ENCODE results near the gene SENP6. TPM values are rescaled to one million over a fixed set of nuclear protein-coding genes. Genes with fewer than 3 reads are reported as not detected.

SENP6 gene
- total RNA-seq, 1 experiment from 2014 or later, result 116 TPM

GRCh38 chr6:75620381-75621304 lies 19.0 kb downstream of the SENP6 start:
- no peak overlapping the region for H2BK5ac ChIP-seq (ENCODE audit: insufficient read length, low read length)
- no peak overlapping the region for H2AFZ ChIP-seq (ENCODE audit: low read length)
- no peak overlapping the region for H3K4me2 ChIP-seq (ENCODE audit: insufficient read depth, insufficient read length, low read length)
- no peak overlapping the region for H3K23ac ChIP-seq (ENCODE audit: insufficient read length, low read depth, low read length)
- H3T11ph ChIP-seq (ENCODE audit: low read length), result no peak overlapping the region
- H3K18ac ChIP-seq (ENCODE audit: insufficient read length, low read depth, low read length), result no peak overlapping the region
- no peaks in the 10 kb centered on the region for H3K27me3 ChIP-seq (ENCODE audit: insufficient read depth, low read length)
- H4K8ac ChIP-seq (replicated peaks; ENCODE audit: insufficient read length, low read depth, low read length), result no peak overlapping the region
- H3K79me2 ChIP-seq (ENCODE audit: insufficient read depth, low read length), result peaks cover 27% of the 10 kb centered on the region; the same call in 1 of the 2 replicates
- Mint-ChIP-seq H3K4me3 (no peak overlapping the region), H3K27me3 (ENCODE audit: low read depth) (no peaks in the 10 kb centered on the region), H3K36me3 (ENCODE audit: insufficient read depth in 1 of 3, low read depth in 3 of 3) (peaks cover 15 to 63% (median 46%) of the 10 kb centered on the region in 3 experiments), H3K27ac (peak overlapping the region in 1 of 3 experiments; percentile 2; a peak in 2 of 7 replicates), H3K4me1 (peaks cover 4 to 6% of the 10 kb centered on the region in 2 experiments; a peak in 3 of 4 replicates), H3K9me3 (peaks cover 14 to 17% of the 10 kb centered on the region in 2 experiments)
- no peak overlapping the region for H2BK15ac ChIP-seq (ENCODE audit: low read depth, low read length)
- peaks cover 3% of the 10 kb centered on the region for H4K20me1 ChIP-seq (ENCODE audit: control insufficient read depth, insufficient read depth, insufficient read length)
- TF ChIP-seq CTCF (conservative IDR thresholded peaks at IDR 0.05), result no peak
- no peak for DNase-seq
- H3K9ac ChIP-seq (ENCODE audit: extremely low read depth, insufficient read length, low read length), result no peak overlapping the region
- H3K4ac ChIP-seq (ENCODE audit: low read depth, low read length), result no peak overlapping the region
- H3K56ac ChIP-seq (ENCODE audit: insufficient read length, low read depth, low read length), result no peak overlapping the region
- no peak overlapping the region for H3K27ac ChIP-seq (ENCODE audit: insufficient read length, low read depth, low read length)
- H3K23me2 ChIP-seq (ENCODE audit: insufficient read length, low read depth, low read length, poor library complexity, severe bottlenecking), result no peaks in the 10 kb centered on the region
- no peak overlapping the region for H2AK5ac ChIP-seq (ENCODE audit: insufficient read length, low read length)
- no peak overlapping the region for H2BK12ac ChIP-seq (ENCODE audit: insufficient read length, low read depth, low read length)
- H3K14ac ChIP-seq (ENCODE audit: insufficient read depth, low read length), result no peak overlapping the region
- no peak overlapping the region for H2BK120ac ChIP-seq (ENCODE audit: low read depth, low read length, poor library complexity, severe bottlenecking)
- H3K9me3 ChIP-seq (ENCODE audit: control insufficient read depth, low read depth, low read length), result no peaks in the 10 kb centered on the region
- H2BK20ac ChIP-seq (ENCODE audit: low read depth, low read length, poor library complexity, severe bottlenecking), result no peak overlapping the region
- H4K5ac ChIP-seq (ENCODE audit: insufficient read length, low read depth, low read length), result no peak overlapping the region
- H3K79me1 ChIP-seq (ENCODE audit: insufficient read depth, low read depth, low read length, poor library complexity, severe bottlenecking), result peaks cover 6% of the 10 kb centered on the region
- WGBS (ENCODE audit: extremely low coverage, insufficient read length, low lambda C conversion rate), result no CpG with 5 or more reads among the region's 7 CpGs
- H4K91ac ChIP-seq (ENCODE audit: insufficient read length, low read depth, low read length), result no peak overlapping the region
- no peaks in the 10 kb centered on the region for H3K4me1 ChIP-seq (ENCODE audit: insufficient read depth, low read length)

Measured in H9 (cell line).